Adrenal gland (tissue), 5 donors: ENCODE results near the gene YIPF7.

Experiments used
- CTCF ChIP-seq, 6 experiments: fragments of 450-650 bp in 4 of 6; fragments of 200-600 bp in 2 of 6; sonication (generic) in 1 of 6; IDR thresholded peaks; 1 replicate in 5 of 6; 2 replicates in 1 of 6; pipeline versions ENCODE4 v1.5.1 to v1.8.0; 2016 to 2021; ENCODE audit warnings: antibody characterized with exemption in 6 of 6, mild to moderate bottlenecking in 2 of 6, moderate library complexity in 1 of 6
- POLR2A ChIP-seq, 2 donors: fragments of 450-650 bp; IDR thresholded peaks; one replicate each; pipeline ENCODE4 v1.6.1; 2017; ENCODE audit warnings: antibody characterized with exemption in 2 of 2, mild to moderate bottlenecking in 2 of 2, moderate library complexity in 1 of 2
- donor health status: DM: no; HTN: no; CAD: no.

- TF ChIP-seq CTCF (IDR thresholded peaks at IDR 0.05) (no peak), POLR2A (IDR thresholded peaks at IDR 0.05) (no peak)
Measured at GRCh38 chr4:44623676-44624075, 27.7 kb downstream of the YIPF7 start.
